ENCODE measurements around the gene USP30.

USP30 gene

GRCh38 chr12:109065853-109066193 lies 13.4 kb downstream of the USP30 start:
- Histone ChIP-seq H3K9ac (ENCODE audit: low read length in 5 of 5) (no peak overlapping the region), H3K9me3 (ENCODE audit: control insufficient read depth in 5 of 5, low read length in 5 of 5) (peaks cover 0 to 3% (median 0%) of the 10 kb centered on the region in 5 donors), H3K4me1 (ENCODE audit: control insufficient read depth in 5 of 5, insufficient read depth in 5 of 5, low read length in 5 of 5) (peaks cover 2 to 21% (median 5%) of the 10 kb centered on the region in 5 donors), H3K4me3 (ENCODE audit: low read depth in 1 of 5, low read length in 5 of 5) (no peak overlapping the region), H3K36me3 (ENCODE audit: control insufficient read depth in 5 of 5, insufficient read depth in 5 of 5, low read length in 5 of 5) (peaks cover 12 to 49% (median 38%) of the 10 kb centered on the region in 5 donors), H3K27me3 (ENCODE audit: control insufficient read depth in 5 of 5, insufficient read depth in 4 of 5, low read length in 5 of 5) (no peaks in the 10 kb centered on the region), H3K27ac (ENCODE audit: low read depth, low read length) (no peak overlapping the region)

- Histone ChIP-seq H3K27ac (ENCODE audit: low read depth, low read length) (no peak overlapping the region), H3K4me1 (ENCODE audit: control insufficient read depth in 5 of 5, insufficient read depth in 5 of 5, low read length in 5 of 5) (peaks cover 2 to 12% (median 5%) of the 10 kb centered on the region in 5 donors), H3K4me3 (ENCODE audit: low read depth in 1 of 5, low read length in 5 of 5) (no peak overlapping the region), H3K9ac (ENCODE audit: low read length in 5 of 5) (no peak overlapping the region), H3K9me3 (ENCODE audit: control insufficient read depth in 5 of 5, low read length in 5 of 5) (no peaks in the 10 kb centered on the region), H3K27me3 (ENCODE audit: control insufficient read depth in 5 of 5, insufficient read depth in 4 of 5, low read length in 5 of 5) (no peaks in the 10 kb centered on the region), H3K36me3 (ENCODE audit: control insufficient read depth in 5 of 5, insufficient read depth in 5 of 5, low read length in 5 of 5) (peaks cover 35 to 70% (median 69%) of the 10 kb centered on the region in 5 donors)
Measured at GRCh38 chr12:109069307-109070271, 17.2 kb downstream of the USP30 start.

DNA sequence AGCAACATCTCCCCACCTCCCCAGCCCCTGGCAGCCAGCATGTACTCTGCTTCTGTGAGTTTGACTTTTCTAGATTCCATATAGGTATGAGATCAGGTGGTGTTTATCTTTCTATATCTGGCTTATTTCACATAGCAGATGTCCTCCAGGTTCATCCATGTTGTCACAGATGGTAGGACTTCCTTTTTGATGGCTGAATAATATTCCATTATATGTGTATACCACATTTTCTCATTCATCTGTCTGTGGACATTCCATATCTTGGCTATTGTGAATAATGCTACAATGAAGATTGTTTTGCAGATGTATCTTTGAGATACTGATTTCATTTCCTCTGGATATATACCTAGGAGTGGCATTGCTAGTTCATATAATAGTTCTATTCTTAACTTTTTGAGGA lies 22.5 kb downstream of the USP30 start:
- no peak overlapping the region for H3K4me3 ChIP-seq (ENCODE audit: low read depth in 1 of 5, low read length in 5 of 5)
- H3K27me3 ChIP-seq (ENCODE audit: control insufficient read depth in 5 of 5, insufficient read depth in 4 of 5, low read length in 5 of 5): no peaks in the 10 kb centered on the region
- peaks cover 42 to 72% (median 57%) of the 10 kb centered on the region in 5 donors for H3K36me3 ChIP-seq (ENCODE audit: control insufficient read depth in 5 of 5, insufficient read depth in 5 of 5, low read length in 5 of 5)
- no peak overlapping the region for H3K9ac ChIP-seq (ENCODE audit: low read length in 5 of 5)
- no peaks in the 10 kb centered on the region for H3K9me3 ChIP-seq (ENCODE audit: control insufficient read depth in 5 of 5, low read length in 5 of 5)
- no peaks in the 10 kb centered on the region for H3K4me1 ChIP-seq (ENCODE audit: control insufficient read depth in 5 of 5, insufficient read depth in 5 of 5, low read length in 5 of 5)
- H3K27ac ChIP-seq (ENCODE audit: low read depth, low read length): no peak overlapping the region

GRCh38 chr12:109082751-109083150 lies 30.4 kb downstream of the USP30 start:
- Histone ChIP-seq H3K27ac (ENCODE audit: low read depth, low read length) (no peak overlapping the region), H3K4me3 (ENCODE audit: low read depth in 1 of 5, low read length in 5 of 5) (no peak overlapping the region), H3K9me3 (ENCODE audit: control insufficient read depth in 5 of 5, low read length in 5 of 5) (no peaks in the 10 kb centered on the region), H3K36me3 (ENCODE audit: control insufficient read depth in 5 of 5, insufficient read depth in 5 of 5, low read length in 5 of 5) (peaks cover 40 to 84% (median 80%) of the 10 kb centered on the region in 5 donors), H3K4me1 (ENCODE audit: control insufficient read depth in 5 of 5, insufficient read depth in 5 of 5, low read length in 5 of 5) (peaks cover 0 to 5% (median 3%) of the 10 kb centered on the region in 5 donors), H3K27me3 (ENCODE audit: control insufficient read depth in 5 of 5, insufficient read depth in 4 of 5, low read length in 5 of 5) (no peaks in the 10 kb centered on the region), H3K9ac (ENCODE audit: low read length in 5 of 5) (no peak overlapping the region)

DNA sequence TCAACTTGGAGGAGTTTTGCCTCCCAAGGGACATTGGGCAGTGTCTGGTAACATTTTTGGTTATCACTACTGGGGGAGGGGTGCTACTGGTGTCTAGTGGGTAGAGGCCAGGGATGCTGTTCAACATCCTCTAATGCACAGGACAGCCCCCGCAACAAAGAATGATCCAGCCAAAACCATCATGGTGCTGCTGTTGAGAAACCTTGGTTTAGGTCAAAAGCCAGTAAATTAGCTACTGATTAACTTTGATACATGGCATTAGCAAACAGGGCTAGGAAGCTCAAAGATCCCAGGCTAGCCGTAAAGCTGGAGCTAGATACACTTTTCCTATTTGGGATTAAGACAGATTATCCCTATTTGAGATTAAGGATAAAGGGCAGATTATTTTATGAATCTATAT lies 32.0 kb downstream of the USP30 start:
- H3K9me3 ChIP-seq (ENCODE audit: control insufficient read depth in 5 of 5, low read length in 5 of 5): no peaks in the 10 kb centered on the region
- peaks cover 37 to 95% (median 85%) of the 10 kb centered on the region in 5 donors for H3K36me3 ChIP-seq (ENCODE audit: control insufficient read depth in 5 of 5, insufficient read depth in 5 of 5, low read length in 5 of 5)
- H3K9ac ChIP-seq (ENCODE audit: low read length in 5 of 5): no peak overlapping the region
- no peak overlapping the region for H3K27ac ChIP-seq (ENCODE audit: low read depth, low read length)
- H3K27me3 ChIP-seq (ENCODE audit: control insufficient read depth in 5 of 5, insufficient read depth in 4 of 5, low read length in 5 of 5): no peaks in the 10 kb centered on the region
- H3K4me1 ChIP-seq (ENCODE audit: control insufficient read depth in 5 of 5, insufficient read depth in 5 of 5, low read length in 5 of 5): peaks cover 0 to 5% (median 3%) of the 10 kb centered on the region in 5 donors
- no peak overlapping the region for H3K4me3 ChIP-seq (ENCODE audit: low read depth in 1 of 5, low read length in 5 of 5)

GRCh38 chr12:109085590-109085989 lies 33.2 kb downstream of the USP30 start:
- Histone ChIP-seq H3K9me3 (ENCODE audit: control insufficient read depth in 5 of 5, low read length in 5 of 5) (no peaks in the 10 kb centered on the region), H3K9ac (ENCODE audit: low read length in 5 of 5) (no peak overlapping the region), H3K27me3 (ENCODE audit: control insufficient read depth in 5 of 5, insufficient read depth in 4 of 5, low read length in 5 of 5) (no peaks in the 10 kb centered on the region), H3K4me3 (ENCODE audit: low read depth in 1 of 5, low read length in 5 of 5) (no peak overlapping the region), H3K4me1 (ENCODE audit: control insufficient read depth in 5 of 5, insufficient read depth in 5 of 5, low read length in 5 of 5) (peaks cover 0 to 5% (median 3%) of the 10 kb centered on the region in 5 donors), H3K27ac (ENCODE audit: low read depth, low read length) (no peak overlapping the region), H3K36me3 (ENCODE audit: control insufficient read depth in 5 of 5, insufficient read depth in 5 of 5, low read length in 5 of 5) (peaks cover 33 to 90% (median 77%) of the 10 kb centered on the region in 5 donors)

GRCh38 chr12:109087250-109087649 lies 34.9 kb downstream of the USP30 start:
- peaks cover 27 to 76% (median 65%) of the 10 kb centered on the region in 5 donors for H3K36me3 ChIP-seq (ENCODE audit: control insufficient read depth in 5 of 5, insufficient read depth in 5 of 5, low read length in 5 of 5)
- no peaks in the 10 kb centered on the region for H3K9me3 ChIP-seq (ENCODE audit: control insufficient read depth in 5 of 5, low read length in 5 of 5)
- no peak overlapping the region for H3K9ac ChIP-seq (ENCODE audit: low read length in 5 of 5)
- no peak overlapping the region for H3K27ac ChIP-seq (ENCODE audit: low read depth, low read length)
- H3K4me3 ChIP-seq (ENCODE audit: low read depth in 1 of 5, low read length in 5 of 5): no peak overlapping the region
- H3K4me1 ChIP-seq (ENCODE audit: control insufficient read depth in 5 of 5, insufficient read depth in 5 of 5, low read length in 5 of 5): peaks cover 1 to 12% (median 7%) of the 10 kb centered on the region in 5 donors
- H3K27me3 ChIP-seq (ENCODE audit: control insufficient read depth in 5 of 5, insufficient read depth in 4 of 5, low read length in 5 of 5): no peaks in the 10 kb centered on the region

DNA sequence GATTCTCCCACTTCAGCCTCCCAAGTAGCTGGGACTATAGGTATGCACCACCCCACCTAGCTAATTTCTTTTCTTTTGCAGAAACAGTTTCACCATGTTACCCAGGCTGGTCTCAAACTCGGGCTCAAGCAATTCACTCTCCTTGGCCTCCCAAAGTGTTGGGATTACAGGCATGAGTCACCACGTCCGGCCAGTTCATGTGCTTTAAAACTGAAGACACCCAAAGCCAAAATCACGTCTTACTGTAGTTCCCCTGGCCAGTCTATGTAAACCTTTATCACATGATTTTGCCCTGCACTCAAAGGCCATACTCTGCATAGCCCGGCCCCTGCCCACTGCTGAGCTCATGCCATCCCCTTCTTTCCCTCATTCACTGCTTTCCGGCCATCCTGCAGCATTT lies 36.4 kb downstream of the USP30 start:
- no peak overlapping the region for H3K9ac ChIP-seq (ENCODE audit: low read length in 5 of 5)
- H3K36me3 ChIP-seq (ENCODE audit: control insufficient read depth in 5 of 5, insufficient read depth in 5 of 5, low read length in 5 of 5): peaks cover 20 to 61% (median 50%) of the 10 kb centered on the region in 5 donors
- H3K9me3 ChIP-seq (ENCODE audit: control insufficient read depth in 5 of 5, low read length in 5 of 5): no peaks in the 10 kb centered on the region
- H3K4me3 ChIP-seq (ENCODE audit: low read depth in 1 of 5, low read length in 5 of 5): no peak overlapping the region
- no peaks in the 10 kb centered on the region for H3K27me3 ChIP-seq (ENCODE audit: control insufficient read depth in 5 of 5, insufficient read depth in 4 of 5, low read length in 5 of 5)
- H3K27ac ChIP-seq (ENCODE audit: low read depth, low read length): no peak overlapping the region
- peaks cover 8 to 26% (median 20%) of the 10 kb centered on the region in 5 donors for H3K4me1 ChIP-seq (ENCODE audit: control insufficient read depth in 5 of 5, insufficient read depth in 5 of 5, low read length in 5 of 5)

DNA sequence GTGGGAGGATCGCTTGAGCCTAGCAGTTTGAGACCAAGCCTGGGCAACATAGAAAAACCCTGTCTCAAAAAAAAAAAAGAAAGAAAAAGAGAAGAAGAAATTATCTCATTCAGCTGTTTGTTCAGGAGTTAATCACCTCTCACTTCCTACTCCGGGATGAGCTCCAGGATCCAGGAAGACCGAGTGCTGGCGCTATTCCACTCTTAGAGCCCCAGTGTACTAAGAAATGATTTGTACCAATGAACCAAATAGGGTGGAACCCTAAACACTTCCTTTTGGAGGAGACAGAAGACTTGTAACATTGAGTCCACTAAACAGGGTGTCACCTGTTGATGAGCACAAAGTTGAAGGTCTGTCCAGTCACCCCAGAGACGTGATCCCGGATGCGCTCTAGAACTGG lies 37.3 kb downstream of the USP30 start:
- H3K27me3 ChIP-seq (ENCODE audit: control insufficient read depth in 5 of 5, insufficient read depth in 4 of 5, low read length in 5 of 5): no peaks in the 10 kb centered on the region
- no peak overlapping the region for H3K4me3 ChIP-seq (ENCODE audit: low read depth in 1 of 5, low read length in 5 of 5)
- H3K9me3 ChIP-seq (ENCODE audit: control insufficient read depth in 5 of 5, low read length in 5 of 5): no peaks in the 10 kb centered on the region
- peaks cover 8 to 26% (median 21%) of the 10 kb centered on the region in 5 donors for H3K4me1 ChIP-seq (ENCODE audit: control insufficient read depth in 5 of 5, insufficient read depth in 5 of 5, low read length in 5 of 5)
- no peak overlapping the region for H3K27ac ChIP-seq (ENCODE audit: low read depth, low read length)
- H3K9ac ChIP-seq (ENCODE audit: low read length in 5 of 5): no peak overlapping the region
- peaks cover 20 to 52% (median 43%) of the 10 kb centered on the region in 5 donors for H3K36me3 ChIP-seq (ENCODE audit: control insufficient read depth in 5 of 5, insufficient read depth in 5 of 5, low read length in 5 of 5)

GRCh38 chr12:109092497-109093021 lies 40.2 kb downstream of the USP30 start:
- Histone ChIP-seq H3K9me3 (ENCODE audit: control insufficient read depth in 5 of 5, low read length in 5 of 5) (no peaks in the 10 kb centered on the region), H3K4me3 (ENCODE audit: low read depth in 1 of 5, low read length in 5 of 5) (peak overlapping the region; percentile 68 to 86 (median 84)), H3K36me3 (ENCODE audit: control insufficient read depth in 5 of 5, insufficient read depth in 5 of 5, low read length in 5 of 5) (peaks cover 3 to 24% (median 18%) of the 10 kb centered on the region in 5 donors), H3K27ac (ENCODE audit: low read depth, low read length) (no peak overlapping the region), H3K9ac (ENCODE audit: low read length in 5 of 5) (peak overlapping the region; percentile 29 to 81 (median 68)), H3K4me1 (ENCODE audit: control insufficient read depth in 5 of 5, insufficient read depth in 5 of 5, low read length in 5 of 5) (peaks cover 8 to 27% (median 25%) of the 10 kb centered on the region in 5 donors), H3K27me3 (ENCODE audit: control insufficient read depth in 5 of 5, insufficient read depth in 4 of 5, low read length in 5 of 5) (no peaks in the 10 kb centered on the region)

All from subcutaneous abdominal adipose tissue (tissue), 5 donors.